HG03575 (cell line): ENCODE results near the gene ZNF605.
"Not testable (repeated sequence)": the region's sequence is repeated elsewhere in the genome, so short reads cannot be mapped to it uniquely, and the experiment has no call there.

Source experiments
- ATAC-seq: cut with Tn5 transposase; IDR thresholded peaks from one replicate; pipeline ENCODE4 v1.9.1; 2021; ENCODE audit not compliant: unreplicated experiment, insufficient number of reproducible peaks, low FRiP score; ENCODE audit errors: extremely low read depth

ZNF605 gene

GRCh38 chr12:132921685-132922084 is 34.4 kb downstream of the ZNF605 start:
- ATAC-seq: no peak

DNA sequence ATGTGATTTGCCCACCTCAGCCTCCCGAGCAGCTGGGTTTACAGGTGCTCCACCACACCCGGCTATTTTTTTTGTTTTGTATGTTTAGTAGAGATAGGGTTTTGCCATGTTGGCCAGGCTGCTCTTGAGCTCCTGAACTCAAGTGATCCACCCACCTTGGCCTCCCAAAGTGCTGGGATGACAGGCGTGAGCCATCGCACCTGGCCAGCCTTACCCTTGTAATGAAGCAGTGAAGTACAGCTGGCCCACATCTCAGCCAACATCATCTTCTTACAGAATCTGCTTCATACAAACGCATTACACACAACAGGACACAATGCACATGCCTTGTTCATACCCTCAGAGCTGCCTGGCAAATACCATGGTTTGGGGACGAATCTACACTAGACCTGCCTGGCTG is 37.4 kb downstream of the ZNF605 start:
- ATAC-seq: no peak

- no peak for ATAC-seq
Observed at GRCh38 chr12:132909030-132909368, 47.1 kb downstream of the ZNF605 start.

DNA sequence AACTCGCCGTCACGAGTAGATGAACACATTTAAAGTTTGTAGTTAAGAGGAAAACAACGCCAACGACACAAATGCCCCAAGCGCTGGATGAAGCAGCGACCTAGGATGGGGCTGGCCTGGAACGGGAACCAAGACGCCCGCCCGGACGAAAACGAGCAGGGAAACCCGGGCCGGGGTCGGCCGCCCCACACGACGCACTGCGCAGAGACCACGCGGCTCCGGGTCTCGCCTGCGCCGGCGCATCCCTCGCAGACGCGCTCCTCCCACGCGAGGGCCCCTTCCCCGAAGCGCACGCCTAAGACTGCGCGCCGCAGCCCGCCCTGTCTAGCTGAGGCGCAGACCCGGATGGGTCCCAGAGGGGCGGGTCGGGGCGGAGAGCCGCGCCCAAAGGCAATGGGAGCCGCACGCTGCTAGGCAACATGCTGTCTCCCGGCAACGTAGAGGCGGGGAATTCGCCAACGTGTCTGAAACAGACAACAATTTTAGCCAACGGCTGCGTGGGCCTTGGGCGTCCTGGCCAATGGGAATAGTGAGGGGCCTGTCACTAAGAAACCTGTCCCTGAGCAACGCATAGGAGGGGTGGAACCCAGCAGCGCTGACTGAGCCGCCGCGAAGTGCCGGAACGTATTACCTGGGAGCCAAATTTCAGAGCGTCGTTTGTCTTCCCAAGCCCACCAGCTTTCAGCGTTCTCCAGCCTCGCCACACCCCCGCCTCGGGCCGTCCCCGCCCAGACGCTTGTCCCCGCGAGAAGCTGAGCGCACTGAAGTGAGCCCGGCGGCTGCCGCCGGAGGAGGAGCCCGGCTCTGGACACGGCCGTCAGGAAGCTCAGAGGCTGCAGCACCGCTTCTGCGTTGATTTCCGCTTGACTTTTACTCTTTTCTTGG is 47.7 kb downstream of the ZNF605 start:
- ATAC-seq: peak; percentile 84

GRCh38 chr12:132907789-132908144 is 48.3 kb downstream of the ZNF605 start:
- ATAC-seq: not testable (repeated sequence)

DNA sequence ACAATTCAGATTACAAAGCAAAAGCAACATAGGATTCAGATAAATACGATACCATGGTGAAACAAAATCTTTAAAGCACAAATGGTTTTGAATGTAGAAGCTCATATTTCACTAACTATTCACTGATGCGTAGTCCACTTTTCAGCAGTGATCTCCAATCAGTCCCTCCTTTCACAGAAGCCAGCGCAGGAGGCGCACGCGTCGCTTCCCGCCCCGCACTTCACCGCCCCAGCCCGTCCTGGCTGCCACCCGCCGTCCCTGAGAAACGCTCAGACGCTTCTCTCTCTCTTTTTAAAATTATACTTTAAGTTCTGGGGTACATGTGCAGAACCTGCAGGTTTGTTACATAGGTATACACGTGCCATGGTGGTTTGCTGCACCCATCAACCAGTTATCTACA is 48.9 kb downstream of the ZNF605 start:
- no peak for ATAC-seq

- ATAC-seq: no peak
Observed at GRCh38 chr12:132904718-132905328, 51.3 kb downstream of the ZNF605 start.

DNA sequence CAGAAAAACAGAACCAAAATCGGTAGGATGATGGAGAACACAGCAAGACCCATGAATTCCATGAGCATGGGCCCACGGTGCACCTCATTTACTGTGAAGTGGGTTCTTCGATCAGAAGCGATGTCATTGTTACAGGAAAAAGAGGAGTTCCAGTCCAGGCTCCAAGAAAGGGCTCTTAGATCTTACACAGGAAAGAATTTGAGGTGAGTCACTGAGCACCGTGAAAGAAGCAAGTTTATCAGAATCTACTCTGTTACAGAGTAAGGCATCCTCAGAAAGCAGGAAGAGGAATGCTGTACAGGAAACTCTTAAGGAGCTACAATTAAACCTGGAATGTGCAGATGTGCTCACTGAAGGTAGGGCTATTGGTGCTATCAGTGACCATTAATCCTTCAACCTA is 57.1 kb downstream of the ZNF605 start:
- no peak for ATAC-seq

DNA sequence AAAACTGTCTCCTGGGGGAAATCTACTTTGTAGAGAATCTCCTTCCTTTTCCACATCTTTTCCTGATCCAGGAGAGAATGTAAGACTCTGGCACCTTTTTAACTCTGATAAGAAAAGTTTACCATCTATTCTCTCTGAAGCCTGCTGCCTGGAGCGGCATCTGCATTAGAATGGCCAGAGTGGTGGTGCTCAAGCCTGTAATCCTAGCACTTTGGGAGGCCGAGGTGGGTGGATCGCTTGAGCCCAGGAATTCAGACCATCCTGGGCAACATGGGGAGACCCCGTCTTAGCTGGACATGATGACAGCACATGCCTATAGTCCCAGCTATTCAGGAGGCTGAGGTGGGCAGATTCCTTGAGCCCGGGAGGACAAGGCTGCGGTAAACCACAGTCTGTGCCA is 67.3 kb downstream of the ZNF605 start:
- no peak for ATAC-seq

DNA sequence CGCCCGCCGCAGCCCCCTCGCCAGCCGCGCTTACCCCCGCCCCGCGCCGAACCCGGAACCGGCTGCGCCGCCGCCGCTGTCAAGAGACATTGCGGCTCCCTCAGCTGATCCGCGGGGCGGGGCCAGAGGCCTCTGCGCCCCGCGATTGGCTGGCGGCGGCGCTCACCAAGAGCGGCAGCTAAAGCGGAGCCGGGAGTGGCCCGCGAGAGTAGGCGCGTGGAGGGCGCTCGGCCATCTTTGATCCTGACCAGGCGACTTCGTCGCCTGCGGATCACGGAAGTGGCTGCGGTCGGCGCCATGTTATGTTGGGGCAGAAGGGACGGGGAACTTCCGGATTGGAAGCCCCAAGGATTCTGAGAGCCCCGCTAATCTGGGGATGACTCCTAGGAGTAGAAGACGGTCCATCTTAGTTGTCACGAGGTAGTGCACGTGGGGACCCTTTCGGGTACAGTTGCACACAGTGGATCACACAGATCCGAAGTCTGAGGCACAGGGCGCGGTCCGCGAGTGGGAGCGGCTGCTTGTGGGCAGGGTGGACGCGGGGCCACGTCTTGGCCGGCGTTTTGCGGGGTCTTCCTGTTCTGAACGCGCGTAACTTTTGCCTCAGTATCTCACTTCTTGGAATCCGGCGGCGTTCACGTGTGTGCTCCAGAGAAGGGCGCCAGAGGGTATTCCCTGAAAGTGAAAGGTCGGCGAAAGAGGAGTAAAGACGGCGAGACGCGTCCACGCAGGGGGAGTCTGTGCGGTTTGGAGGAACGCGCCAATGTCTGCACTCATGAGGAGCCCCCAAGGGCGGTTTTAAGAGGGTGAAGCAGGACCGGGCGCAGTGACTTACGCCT is 68.4 kb downstream of the ZNF605 start, which contains the start of gene CHFR:
Gene CHFR (minus strand): TSS at position 93 of the 839 bp plus-strand sequence. CDS start 277 bp downstream, outside the sequence.
- no peak for ATAC-seq

DNA sequence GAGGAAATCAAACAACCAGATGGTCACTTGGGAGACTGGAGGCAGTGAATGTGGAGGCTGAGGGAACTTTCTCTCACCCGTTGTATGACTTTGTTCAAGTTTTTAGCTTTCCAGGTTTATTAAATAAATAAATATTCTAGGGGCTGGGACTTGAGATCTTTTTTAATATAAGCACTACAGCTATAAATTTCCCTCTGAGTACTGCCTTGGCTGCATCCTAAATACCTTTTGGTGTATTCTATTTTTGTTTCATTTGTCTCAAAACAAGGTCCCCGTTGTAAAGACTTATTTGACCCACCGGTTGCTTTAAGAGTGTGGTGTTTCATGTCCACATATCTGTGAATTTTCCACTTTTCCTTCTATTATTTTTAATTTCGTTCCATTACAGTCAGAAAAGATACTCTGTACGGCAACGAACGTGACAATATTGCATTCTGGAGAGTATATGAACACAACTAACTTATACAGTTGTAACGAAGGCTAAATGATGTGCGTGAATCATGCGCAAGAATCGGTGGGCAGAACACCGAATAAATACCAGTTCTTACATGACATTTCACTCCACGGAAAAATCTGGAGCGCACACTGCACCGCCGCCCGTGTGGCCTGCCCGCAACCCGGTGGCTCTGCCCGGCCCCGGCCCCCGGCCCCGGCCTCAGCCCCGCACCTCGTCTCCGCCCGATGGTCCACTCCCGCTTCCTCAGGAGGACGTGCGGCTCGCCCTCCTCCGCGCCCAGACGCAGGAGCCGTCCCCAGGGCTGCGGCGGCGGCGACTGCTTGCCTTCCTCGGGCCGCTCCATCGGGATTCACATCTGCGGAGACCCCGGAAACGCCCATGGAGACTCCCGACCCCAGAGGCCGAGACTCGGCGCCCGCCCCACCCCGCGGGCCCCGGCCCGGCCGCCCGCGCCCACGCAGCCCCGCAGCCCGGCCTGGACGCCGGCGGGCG is 69.3 kb downstream of the ZNF605 start:
- ATAC-seq: no peak

- no peak for ATAC-seq
Observed at GRCh38 chr12:132881818-132882217, 74.3 kb downstream of the ZNF605 start.

GRCh38 chr12:132874620-132875019 is 81.5 kb downstream of the ZNF605 start:
- ATAC-seq: not testable (repeated sequence)

GRCh38 chr12:132874175-132874574 is 81.9 kb downstream of the ZNF605 start:
- ATAC-seq: no peak

DNA sequence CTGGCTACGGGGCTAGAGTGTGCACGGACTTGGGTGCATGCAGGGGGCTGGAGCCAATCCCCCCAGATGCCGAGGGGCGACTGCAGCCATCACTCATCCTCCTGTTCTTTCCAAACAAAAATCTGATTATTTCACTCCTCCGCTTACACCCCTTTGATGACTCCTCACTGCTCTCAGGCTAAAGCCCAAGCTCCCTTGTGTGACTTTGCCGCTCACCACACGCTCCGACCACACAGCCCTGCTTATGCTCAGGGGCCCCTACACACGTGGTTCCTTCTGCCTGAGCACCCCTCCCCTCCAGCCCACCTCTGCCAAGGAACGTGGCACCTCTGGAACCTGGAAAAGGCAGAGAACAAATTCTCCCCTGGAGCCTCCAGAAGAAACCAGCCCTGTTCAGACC is 82.4 kb downstream of the ZNF605 start:
- no peak for ATAC-seq

DNA sequence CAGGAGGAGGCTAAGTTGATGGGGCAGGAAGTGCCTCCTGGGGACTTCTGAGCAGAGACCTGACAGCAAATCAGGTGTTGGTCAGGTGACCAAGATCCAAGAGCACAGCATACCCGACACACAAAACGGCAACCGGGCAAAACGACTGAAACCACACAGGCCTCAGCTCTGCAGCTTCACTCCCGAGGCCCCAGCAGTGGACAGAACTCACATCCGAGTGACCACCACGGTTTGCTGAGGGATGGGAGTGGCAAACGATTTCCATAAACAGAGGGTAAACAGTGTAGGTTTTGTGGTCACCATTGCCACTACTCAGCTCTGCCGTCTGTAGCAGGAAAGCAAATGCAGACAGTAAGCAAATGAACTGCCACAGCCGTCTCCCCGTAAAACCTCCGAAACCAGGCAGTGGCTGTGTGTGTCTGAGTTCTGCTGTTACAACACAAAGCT is 83.1 kb downstream of the ZNF605 start:
- ATAC-seq: no peak

- no peak for ATAC-seq
Observed at GRCh38 chr12:132872073-132872855, 83.8 kb downstream of the ZNF605 start.

GRCh38 chr12:132869551-132869950 is 86.6 kb downstream of the ZNF605 start:
- ATAC-seq: no peak
